RCC 7860 (cell line): Measurements from ENCODE around the gene ECT2.
A peak's percentile ranks its signal among the peaks of the same experiment; 100 is the strongest.
"Not testable (repeated sequence)": the region's sequence is repeated elsewhere in the genome, so short reads cannot be mapped to it uniquely, and the experiment has no call there.

ENCODE experiments used
- DNase-seq: peaks from one replicate; pipeline ENCODE4 v3.0.0-alpha.2; 2015; ENCODE audit warnings: low spot score
- FAIRE-seq: peaks from 2 replicates; lab custom pipeline; 2012; peaks lifted over from hg19 to GRCh38; lab: Jason Lieb, UNC

ECT2 gene

DNA sequence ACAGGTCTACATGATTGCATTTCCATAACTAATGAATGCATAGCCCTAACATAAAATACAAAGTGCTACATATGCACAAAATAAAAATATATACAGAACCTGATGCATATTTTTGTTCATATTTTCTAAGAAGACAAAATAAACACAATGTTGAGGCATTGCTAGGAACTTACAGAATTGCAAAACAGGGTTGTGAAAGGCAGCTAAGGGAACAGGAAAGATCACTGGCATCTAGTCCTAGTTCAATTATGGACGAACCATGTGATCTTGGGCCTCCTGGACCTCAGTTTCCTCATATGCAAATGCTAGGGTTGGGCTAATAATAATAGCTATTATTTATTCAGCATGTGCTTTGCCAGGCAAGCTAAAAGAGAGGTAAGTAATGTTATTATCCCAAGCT is 24.1 kb upstream of the ECT2 start:
- FAIRE-seq: no peak
- DNase-seq: no peak

GRCh38 chr3:172735014-172735413 is 15.5 kb upstream of the ECT2 start:
- DNase-seq: no peak
- FAIRE-seq: no peak

GRCh38 chr3:172739462-172739861 is 11.1 kb upstream of the ECT2 start:
- no peak for FAIRE-seq
- no peak for DNase-seq

DNA sequence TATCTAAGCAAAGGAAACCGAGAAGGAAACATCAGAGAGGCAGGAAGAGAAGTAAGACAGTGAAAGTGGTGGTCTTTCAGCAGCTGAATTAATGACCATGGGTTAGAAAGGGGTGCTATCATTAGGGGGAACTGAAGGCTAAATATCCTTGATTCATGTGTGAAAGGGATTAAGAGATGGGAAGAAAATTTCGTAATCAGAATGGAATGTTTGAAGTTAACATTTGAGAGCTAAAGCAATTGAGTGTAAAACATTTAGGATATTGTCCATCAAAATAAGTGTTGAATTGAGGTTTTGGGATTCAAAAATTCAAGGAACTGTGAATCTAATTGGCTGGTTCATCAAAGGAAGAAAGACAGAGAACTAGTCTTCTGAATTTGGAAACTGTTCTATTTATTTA is 4.1 kb upstream of the ECT2 start:
- FAIRE-seq (peak; percentile 67), DNase-seq (no peak)

DNA sequence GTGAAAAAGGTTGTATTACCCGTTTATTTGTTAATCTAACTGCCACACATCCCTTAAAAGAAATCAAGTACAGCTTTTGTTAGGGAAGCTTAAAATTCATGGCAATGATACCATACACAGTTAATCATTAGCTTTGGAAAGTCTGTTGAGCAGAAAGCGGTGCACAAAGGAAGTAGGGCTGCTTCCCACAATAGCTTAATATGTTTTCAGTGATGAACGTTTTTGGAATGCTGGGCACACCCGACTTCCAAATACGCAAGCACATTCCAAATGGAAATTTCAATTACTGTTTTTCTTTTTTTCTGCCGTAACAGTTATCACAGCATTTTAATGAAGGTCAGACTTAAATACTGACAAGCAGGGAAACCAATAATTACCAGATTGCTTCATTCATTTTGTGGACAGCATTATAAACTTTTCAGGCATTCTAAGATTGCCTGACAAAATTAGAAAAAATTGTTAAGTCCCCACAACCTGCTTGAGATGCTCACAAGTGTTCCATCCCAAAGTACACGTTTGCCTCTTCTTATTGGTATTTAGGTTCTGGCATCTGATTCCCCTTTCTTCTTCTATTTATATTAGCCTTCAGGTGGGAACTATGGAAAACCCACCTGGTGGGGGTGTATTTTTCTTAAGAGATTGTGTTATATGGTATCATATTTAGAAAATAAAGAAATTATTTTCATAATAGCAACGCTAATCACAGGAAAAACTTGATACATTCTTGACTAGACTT is 1.1 kb upstream of the ECT2 start:
- FAIRE-seq (peak; percentile 98), DNase-seq (peak; percentile 97)

DNA sequence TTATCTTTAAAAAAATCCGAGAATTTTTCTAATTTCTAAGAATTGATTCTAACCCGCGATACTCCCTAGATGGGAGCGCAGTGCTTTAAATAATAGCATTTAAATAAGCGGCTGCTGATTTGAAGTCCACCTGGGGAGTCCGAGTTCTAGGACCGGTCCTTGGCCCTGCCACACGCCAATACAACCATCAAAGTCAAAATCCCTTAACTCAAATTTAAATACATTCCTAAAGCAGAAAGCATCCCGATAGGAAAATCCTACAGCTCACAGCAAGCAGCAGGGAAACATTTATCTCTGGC is 508 bp upstream of the ECT2 start:
- FAIRE-seq (no peak), DNase-seq (no peak)

- FAIRE-seq (peak; percentile 38), DNase-seq (no peak)
Measured at GRCh38 chr3:172751175-172751704, 714 bp downstream of the ECT2 start.

GRCh38 chr3:172752651-172753050 is 2.1 kb downstream of the ECT2 start:
- DNase-seq (no peak), FAIRE-seq (no peak)

DNA sequence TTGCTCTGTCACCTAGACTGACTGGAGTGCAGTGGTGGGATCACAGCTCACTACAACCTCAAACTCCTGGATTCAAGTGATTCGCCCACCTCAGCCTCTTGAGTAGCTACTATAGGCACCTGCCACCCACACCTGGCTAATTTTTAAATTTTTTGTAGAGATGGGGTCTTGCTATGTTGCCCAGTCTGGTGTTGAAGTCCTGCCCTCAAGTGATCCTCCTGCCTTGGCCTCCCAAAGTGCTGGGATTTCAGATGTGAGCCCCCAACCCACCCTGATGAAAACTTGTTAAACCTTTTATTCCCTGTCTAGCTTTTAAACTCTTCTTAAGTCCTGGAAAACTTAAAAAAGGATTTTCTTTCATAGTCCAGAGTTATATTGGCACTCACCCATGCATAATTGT is 2.6 kb downstream of the ECT2 start:
- FAIRE-seq (no peak), DNase-seq (no peak)

DNA sequence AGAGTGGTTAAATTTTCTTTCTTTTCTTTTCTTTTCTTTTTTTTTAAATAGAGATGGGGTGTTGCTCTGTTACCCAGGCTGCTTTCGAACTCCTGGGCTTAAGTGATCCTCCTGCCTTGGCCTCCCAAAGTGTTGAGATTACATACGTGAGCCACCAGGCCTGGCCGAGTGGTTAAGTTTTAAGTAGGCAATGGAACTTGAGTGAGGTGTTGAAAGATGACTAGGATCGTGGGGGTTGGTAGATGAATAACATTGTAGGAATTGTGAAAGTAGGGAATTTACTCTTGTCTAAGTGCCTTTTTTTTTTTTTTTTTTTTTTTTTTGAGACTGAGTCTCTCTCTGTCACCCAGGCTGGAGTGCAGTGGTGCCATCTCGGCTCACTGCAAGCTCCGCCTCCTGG is 9.9 kb downstream of the ECT2 start:
- not testable (repeated sequence) for DNase-seq, FAIRE-seq

- FAIRE-seq (no peak), DNase-seq (no peak)
Measured at GRCh38 chr3:172766241-172766640, 15.7 kb downstream of the ECT2 start.

GRCh38 chr3:172766718-172767405 is 16.3 kb downstream of the ECT2 start:
- FAIRE-seq (no peak), DNase-seq (no peak)

GRCh38 chr3:172770382-172770781 is 19.9 kb downstream of the ECT2 start:
- FAIRE-seq: no peak

DNA sequence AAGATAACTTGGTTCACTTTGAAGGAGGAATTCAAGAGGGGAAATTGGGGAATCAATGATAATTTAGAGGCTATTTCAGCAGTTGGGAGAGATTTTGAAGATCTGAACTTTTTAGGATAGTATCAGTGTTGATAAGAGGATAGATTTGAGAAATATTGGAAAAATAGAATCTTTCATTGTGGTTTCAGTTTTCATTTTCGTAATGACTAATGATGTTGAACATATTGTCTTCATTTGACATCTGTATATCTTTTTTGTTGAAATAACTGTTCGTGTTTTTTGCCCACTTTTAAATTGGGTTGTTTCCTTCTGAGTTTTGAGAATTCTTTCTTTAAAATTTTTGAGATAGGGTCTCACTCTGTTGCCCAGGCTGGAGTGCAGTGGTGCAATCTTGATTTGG is 21.1 kb downstream of the ECT2 start:
- DNase-seq: no peak
- FAIRE-seq: no peak

More at GRCh38 chr3:172770382-172770781, 19.9 kb downstream of the ECT2 start:
- no peak for DNase-seq

GRCh38 chr3:172776049-172776717 is 25.7 kb downstream of the ECT2 start:
- DNase-seq (no peak), FAIRE-seq (no peak)

- no peak for DNase-seq
- FAIRE-seq: no peak
Measured at GRCh38 chr3:172777901-172778300, 27.4 kb downstream of the ECT2 start.

DNA sequence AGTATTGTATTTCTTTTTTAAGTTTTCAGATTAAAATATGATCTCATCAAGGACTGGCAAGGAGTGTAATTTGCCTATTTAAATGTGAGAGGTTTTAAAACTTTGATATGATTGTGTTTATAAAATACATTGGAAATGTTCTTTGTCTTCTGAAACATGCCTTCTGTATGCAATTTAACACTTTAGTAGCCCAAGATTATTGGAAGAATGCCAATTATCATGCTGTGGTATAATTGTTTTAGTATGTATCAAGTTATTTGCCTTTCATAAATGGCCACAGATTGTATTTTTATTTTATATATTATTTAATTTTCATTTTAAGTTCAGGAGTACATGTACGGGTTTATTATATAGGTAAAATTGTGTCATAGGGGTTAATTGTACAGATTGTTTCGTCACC is 31.7 kb downstream of the ECT2 start:
- no peak for FAIRE-seq
- no peak for DNase-seq

DNA sequence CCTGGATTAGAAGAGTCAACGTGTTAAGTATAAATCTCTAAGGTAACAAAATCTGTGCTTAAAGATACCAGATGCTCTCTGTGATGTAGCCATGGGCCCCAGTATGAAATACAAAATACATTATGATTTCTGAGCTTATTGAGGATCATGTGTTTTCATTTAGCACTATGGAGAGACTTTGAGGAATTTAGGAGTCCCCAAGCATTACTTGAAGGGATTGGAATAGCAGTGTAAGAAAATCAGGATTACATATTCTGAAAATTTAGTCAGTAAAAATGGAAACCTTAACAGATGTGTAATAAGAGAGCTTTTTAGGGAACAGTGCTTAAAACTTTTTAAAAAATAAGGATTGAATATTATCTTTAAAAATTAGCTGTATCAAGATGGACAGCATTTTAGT is 35.5 kb downstream of the ECT2 start:
- DNase-seq: no peak
- FAIRE-seq: no peak

GRCh38 chr3:172787019-172787418 is 36.5 kb downstream of the ECT2 start:
- DNase-seq: no peak
- no peak for FAIRE-seq

- DNase-seq (no peak), FAIRE-seq (no peak)
Measured at GRCh38 chr3:172787746-172788145, 37.2 kb downstream of the ECT2 start.

GRCh38 chr3:172799246-172799645 is 48.7 kb downstream of the ECT2 start:
- FAIRE-seq (no peak), DNase-seq (no peak)

GRCh38 chr3:172800156-172800555 is 49.6 kb downstream of the ECT2 start:
- FAIRE-seq: no peak
- DNase-seq: no peak
